Measurements from ENCODE around the gene ARHGAP26. TPM values are rescaled to one million over a fixed set of nuclear protein-coding genes. Genes with fewer than 3 reads are reported as not detected.
A peak's percentile ranks its signal among the peaks of the same experiment; 100 is the strongest.

The ARHGAP26 gene
- polyA plus RNA-seq, 3 donors = 26.5 to 56.8 (median 28.7) TPM

GRCh38 chr5:143263272-143263810 is 493.2 kb downstream of the ARHGAP26 start:
- Histone ChIP-seq H3K4me3 (replicated peaks in 1 of 3; ENCODE audit: low read depth in 2 of 3, low read length in 3 of 3) (no peak overlapping the region), H2AFZ (ENCODE audit: insufficient read depth, low read depth, low read length, poor library complexity, severe bottlenecking) (no peak overlapping the region), H3K9me3 (replicated peaks in 1 of 2; ENCODE audit: control insufficient read depth in 1 of 2, insufficient read depth in 1 of 2, low read length in 2 of 2) (peaks cover 0 to 6% of the 10 kb centered on the region in 2 donors), H3K9ac (ENCODE audit: insufficient read depth, low read length, poor library complexity, severe bottlenecking) (no peak overlapping the region), H4K20me1 (ENCODE audit: insufficient read depth, low read length) (no peaks in the 10 kb centered on the region), H3K27ac (ENCODE audit: low read depth in 1 of 2, low read length in 2 of 2) (no peak overlapping the region), H3K79me2 (ENCODE audit: insufficient read depth, low read length) (no peaks in the 10 kb centered on the region), H3K27me3 (ENCODE audit: control insufficient read depth in 2 of 2, insufficient read depth in 2 of 2, low read length in 2 of 2) (no peaks in the 10 kb centered on the region), H3K4me2 (replicated peaks; ENCODE audit: extremely low read depth, low read length, poor library complexity, severe bottlenecking) (no peak overlapping the region), H3K4me1 (ENCODE audit: control insufficient read depth in 1 of 2, insufficient read depth in 2 of 2, low read length in 2 of 2) (peaks cover 3 to 10% of the 10 kb centered on the region in 2 donors), H3K36me3 (replicated peaks in 1 of 2; ENCODE audit: control insufficient read depth in 1 of 2, insufficient read depth in 2 of 2, low read length in 2 of 2) (no peaks in the 10 kb centered on the region)
- no CpG with 5 or more reads among the region's 4 CpGs for WGBS (ENCODE audit: insufficient coverage)
- no peak overlapping the region for H3K4me3 Mint-ChIP-seq
- no peak for DNase-seq
- peaks cover 16% of the 10 kb centered on the region for H3K4me1 Mint-ChIP-seq
- H3K36me3 Mint-ChIP-seq = peaks cover 2 to 3% of the 10 kb centered on the region in 2 donors
- no peaks in the 10 kb centered on the region for H3K27me3 Mint-ChIP-seq (ENCODE audit: low read depth in 3 of 3)
- intact Hi-C loops (cut with micrococcal nuclease) = loop anchor here in 1 of 2 donors (10.0 kb wide), 2 partner anchors 49 to 259 kb away; no protein-coding TSS in a partner anchor
- H3K9me3 Mint-ChIP-seq = peaks cover 4 to 14% (median 9%) of the 10 kb centered on the region in 7 donors
- TF ChIP-seq CTCF (IDR thresholded peaks at IDR 0.05) = no peak
- peak overlapping the region in 1 of 7 donors; percentile 65 for H3K27ac Mint-ChIP-seq

GRCh38 chr5:143265995-143266394 is 495.8 kb downstream of the ARHGAP26 start:
- H3K36me3 ChIP-seq (replicated peaks in 1 of 2; ENCODE audit: control insufficient read depth in 1 of 2, insufficient read depth in 2 of 2, low read length in 2 of 2) = no peaks in the 10 kb centered on the region
- H3K4me1 ChIP-seq (ENCODE audit: control insufficient read depth in 1 of 2, insufficient read depth in 2 of 2, low read length in 2 of 2) = peaks cover 3 to 10% of the 10 kb centered on the region in 2 donors
- peaks cover 6 to 23% (median 13%) of the 10 kb centered on the region in 7 donors for H3K9me3 Mint-ChIP-seq
- no peaks in the 10 kb centered on the region for H4K20me1 ChIP-seq (ENCODE audit: insufficient read depth, low read length)
- no peaks in the 10 kb centered on the region for H3K79me2 ChIP-seq (ENCODE audit: insufficient read depth, low read length)
- H3K4me3 Mint-ChIP-seq = no peak overlapping the region
- H3K27ac Mint-ChIP-seq = no peak overlapping the region
- no peak overlapping the region for H2AFZ ChIP-seq (ENCODE audit: insufficient read depth, low read depth, low read length, poor library complexity, severe bottlenecking)
- WGBS (ENCODE audit: insufficient coverage) = no CpG with 5 or more reads among the region's 2 CpGs
- H3K9me3 ChIP-seq (replicated peaks in 1 of 2; ENCODE audit: control insufficient read depth in 1 of 2, insufficient read depth in 1 of 2, low read length in 2 of 2) = peaks cover 0 to 6% of the 10 kb centered on the region in 2 donors
- no peaks in the 10 kb centered on the region for H3K27me3 ChIP-seq (ENCODE audit: control insufficient read depth in 2 of 2, insufficient read depth in 2 of 2, low read length in 2 of 2)
- no peak overlapping the region for H3K27ac ChIP-seq (ENCODE audit: low read depth in 1 of 2, low read length in 2 of 2)
- peaks cover 16% of the 10 kb centered on the region for H3K4me1 Mint-ChIP-seq
- no peaks in the 10 kb centered on the region for H3K27me3 Mint-ChIP-seq (ENCODE audit: low read depth in 3 of 3)
- H3K4me2 ChIP-seq (replicated peaks; ENCODE audit: extremely low read depth, low read length, poor library complexity, severe bottlenecking) = no peak overlapping the region
- no peak overlapping the region for H3K9ac ChIP-seq (ENCODE audit: insufficient read depth, low read length, poor library complexity, severe bottlenecking)
- no peak for DNase-seq
- H3K4me3 ChIP-seq (replicated peaks in 1 of 3; ENCODE audit: low read depth in 2 of 3, low read length in 3 of 3) = no peak overlapping the region
- H3K36me3 Mint-ChIP-seq = peaks cover 3 to 6% of the 10 kb centered on the region in 2 donors
- intact Hi-C loops (cut with micrococcal nuclease) = loop anchor here in 1 of 2 donors (10.0 kb wide), 2 partner anchors 51 to 261 kb away; no protein-coding TSS in a partner anchor
- TF ChIP-seq CTCF (IDR thresholded peaks at IDR 0.05) = no peak
